ENCODE results near the gene MMP14. TPM values are rescaled to one million over a fixed set of nuclear protein-coding genes. Genes with fewer than 3 reads are reported as not detected.

Gene MMP14
- polyA plus RNA-seq, 3 donors, result 0.14 to 4.6 (median 0.44) TPM

- peak overlapping the region; percentile 87 for H3K9ac ChIP-seq (ENCODE audit: insufficient read depth, low read length, poor library complexity, severe bottlenecking)
- peaks cover 44% of the 10 kb centered on the region for H4K20me1 ChIP-seq (ENCODE audit: insufficient read depth, low read length)
- intact Hi-C loops (cut with micrococcal nuclease), result loop anchor here in 1 of 2 donors (5.0 kb wide), 1 partner anchor 45 kb away; the partner anchor contains the start of gene RBM23
- H3K9me3 ChIP-seq (replicated peaks in 1 of 2; ENCODE audit: control insufficient read depth in 1 of 2, insufficient read depth in 1 of 2, low read length in 2 of 2), result no peaks in the 10 kb centered on the region
- under 1% methylated on average over 42 of the region's 45 CpGs for WGBS (ENCODE audit: insufficient coverage)
- H3K36me3 Mint-ChIP-seq, result peaks cover 37 to 43% of the 10 kb centered on the region in 2 donors
- peaks cover 36 to 43% of the 10 kb centered on the region in 2 donors for H3K36me3 ChIP-seq (replicated peaks in 1 of 2; ENCODE audit: control insufficient read depth in 1 of 2, insufficient read depth in 2 of 2, low read length in 2 of 2)
- H2AFZ ChIP-seq (ENCODE audit: insufficient read depth, low read depth, low read length, poor library complexity, severe bottlenecking), result peak overlapping the region; percentile 92
- H3K27ac Mint-ChIP-seq, result peak overlapping the region in 6 of 7 donors; percentile 50 to 97 (median 90)
- H3K27me3 ChIP-seq (ENCODE audit: control insufficient read depth in 2 of 2, insufficient read depth in 2 of 2, low read length in 2 of 2), result no peaks in the 10 kb centered on the region
- H3K4me3 ChIP-seq (replicated peaks in 1 of 3; ENCODE audit: low read depth in 2 of 3, low read length in 3 of 3), result peak overlapping the region; percentile 76 to 93 (median 90)
- peak; percentile 90 for TF ChIP-seq CTCF (IDR thresholded peaks at IDR 0.05)
- peak overlapping the region; percentile 83 to 92 for H3K4me3 Mint-ChIP-seq
- H3K9me3 Mint-ChIP-seq, result peaks cover 0 to 2% (median 0%) of the 10 kb centered on the region in 7 donors
- peaks cover 0 to 2% (median 0%) of the 10 kb centered on the region in 3 donors for H3K27me3 Mint-ChIP-seq (ENCODE audit: low read depth in 3 of 3)
- H3K4me1 Mint-ChIP-seq, result peaks cover 23% of the 10 kb centered on the region
- peak; percentile 49 to 71 (median 68) for DNase-seq
- H3K79me2 ChIP-seq (ENCODE audit: insufficient read depth, low read length), result peaks cover 23% of the 10 kb centered on the region
- H3K4me2 ChIP-seq (replicated peaks; ENCODE audit: extremely low read depth, low read length, poor library complexity, severe bottlenecking), result peak overlapping the region; percentile 82
- H3K27ac ChIP-seq (ENCODE audit: low read depth in 1 of 2, low read length in 2 of 2), result peak overlapping the region; percentile 78 to 91
- peaks cover 19 to 25% of the 10 kb centered on the region in 2 donors for H3K4me1 ChIP-seq (ENCODE audit: control insufficient read depth in 1 of 2, insufficient read depth in 2 of 2, low read length in 2 of 2)
These were observed 35.8 kb downstream of the MMP14 start for GRCh38 chr14:22872033-22872832.

GRCh38 chr14:22872833-22873520 lies 36.6 kb downstream of the MMP14 start:
- H3K9me3 Mint-ChIP-seq, result peaks cover 0 to 2% (median 0%) of the 10 kb centered on the region in 7 donors
- peak overlapping the region; percentile 83 to 91 for H3K4me3 Mint-ChIP-seq
- peaks cover 45 to 51% of the 10 kb centered on the region in 2 donors for H3K36me3 Mint-ChIP-seq
- WGBS (ENCODE audit: insufficient coverage), result 62% methylated on average over 6 of the region's 10 CpGs
- peak overlapping the region; percentile 3 to 94 (median 87) for H3K27ac Mint-ChIP-seq
- peak overlapping the region; percentile 82 for H3K4me2 ChIP-seq (replicated peaks; ENCODE audit: extremely low read depth, low read length, poor library complexity, severe bottlenecking)
- H3K4me1 ChIP-seq (ENCODE audit: control insufficient read depth in 1 of 2, insufficient read depth in 2 of 2, low read length in 2 of 2), result peaks cover 19 to 25% of the 10 kb centered on the region in 2 donors
- H3K27me3 ChIP-seq (ENCODE audit: control insufficient read depth in 2 of 2, insufficient read depth in 2 of 2, low read length in 2 of 2), result no peaks in the 10 kb centered on the region
- H3K9ac ChIP-seq (ENCODE audit: insufficient read depth, low read length, poor library complexity, severe bottlenecking), result peak overlapping the region; percentile 87
- peak overlapping the region; percentile 76 to 93 (median 90) for H3K4me3 ChIP-seq (replicated peaks in 1 of 3; ENCODE audit: low read depth in 2 of 3, low read length in 3 of 3)
- peaks cover 25% of the 10 kb centered on the region for H3K4me1 Mint-ChIP-seq
- peak; percentile 65 for TF ChIP-seq CTCF (IDR thresholded peaks at IDR 0.05)
- H2AFZ ChIP-seq (ENCODE audit: insufficient read depth, low read depth, low read length, poor library complexity, severe bottlenecking), result peak overlapping the region; percentile 92
- peaks cover 0 to 2% (median 0%) of the 10 kb centered on the region in 3 donors for H3K27me3 Mint-ChIP-seq (ENCODE audit: low read depth in 3 of 3)
- H4K20me1 ChIP-seq (ENCODE audit: insufficient read depth, low read length), result peaks cover 44% of the 10 kb centered on the region
- peaks cover 43 to 50% of the 10 kb centered on the region in 2 donors for H3K36me3 ChIP-seq (replicated peaks in 1 of 2; ENCODE audit: control insufficient read depth in 1 of 2, insufficient read depth in 2 of 2, low read length in 2 of 2)
- H3K9me3 ChIP-seq (replicated peaks in 1 of 2; ENCODE audit: control insufficient read depth in 1 of 2, insufficient read depth in 1 of 2, low read length in 2 of 2), result no peaks in the 10 kb centered on the region
- H3K79me2 ChIP-seq (ENCODE audit: insufficient read depth, low read length), result peaks cover 23% of the 10 kb centered on the region
- DNase-seq, result no peak
- intact Hi-C loops (cut with micrococcal nuclease), result loop anchor here in 1 of 2 donors (5.0 kb wide), 1 partner anchor 44 kb away; the partner anchor contains the start of gene RBM23
- peak overlapping the region in 1 of 2 donors; percentile 91 for H3K27ac ChIP-seq (ENCODE audit: low read depth in 1 of 2, low read length in 2 of 2)

Data from CD14-positive monocyte (primary cell).